Measurements from ENCODE around the gene FAM3A. TPM values are rescaled to one million over a fixed set of nuclear protein-coding genes. Genes with fewer than 3 reads are reported as not detected.

FAM3A gene
- total and polyA plus RNA-seq, 2 experiments from 2014 or later, result 41.1 to 68.0 TPM

DNA sequence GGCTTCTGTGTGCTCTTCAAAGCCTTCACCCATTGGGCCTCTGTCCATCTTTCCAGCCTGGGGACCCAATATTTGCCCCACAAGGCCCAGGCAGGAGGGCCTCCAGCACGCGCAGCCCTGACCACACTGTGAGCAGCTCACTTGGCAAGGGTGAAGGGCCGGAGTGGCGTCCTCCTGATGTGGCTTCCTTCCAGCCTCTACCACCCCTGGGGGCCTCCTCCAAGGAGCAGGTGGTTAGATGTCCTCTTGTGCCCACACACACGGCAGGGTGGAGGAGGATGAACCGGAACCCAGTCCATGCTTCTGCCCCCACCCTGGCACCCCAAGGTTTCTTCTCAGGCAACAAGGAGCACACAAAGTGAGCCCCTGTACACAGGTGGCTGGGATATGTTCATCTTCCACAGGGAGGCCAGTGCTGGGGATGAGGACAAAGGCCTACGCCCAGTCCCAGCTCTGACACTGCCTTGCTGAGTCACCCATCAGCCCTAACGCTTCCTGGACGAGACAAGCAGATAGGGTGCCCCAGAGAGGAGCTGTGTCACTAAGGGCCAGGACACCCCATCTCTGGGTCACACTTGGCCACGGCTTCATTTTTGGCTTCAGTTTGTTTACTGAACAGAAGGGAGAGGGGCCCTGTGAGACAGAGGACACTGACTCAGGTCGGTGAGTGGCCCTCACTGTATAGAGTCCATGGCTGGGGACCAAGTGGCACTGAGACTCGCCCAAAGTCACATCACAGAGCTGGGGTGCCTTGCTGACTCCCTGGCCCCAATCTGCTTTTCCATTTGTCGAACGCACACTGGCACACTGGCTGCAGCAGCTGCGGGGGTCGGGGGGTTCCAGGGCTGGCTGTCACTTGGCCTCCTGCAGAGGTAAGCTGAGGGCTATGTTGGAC lies 31.5 kb downstream of the FAM3A start:
- Histone ChIP-seq H3K79me2 (peaks cover 5% of the 10 kb centered on the region), H3K4me1 (ENCODE audit: insufficient read depth) (peaks cover 2% of the 10 kb centered on the region), H3K4me2 (no peak overlapping the region), H2AFZ (no peak overlapping the region), H4K20me1 (ENCODE audit: insufficient read depth, poor library complexity, severe bottlenecking) (no peaks in the 10 kb centered on the region), H3K9me2 (replicated peaks; ENCODE audit: insufficient read depth) (no peaks in the 10 kb centered on the region), H3K27me3 (no peaks in the 10 kb centered on the region), H3K36me3 (replicated peaks; ENCODE audit: insufficient read depth, low read depth) (no peaks in the 10 kb centered on the region), H3K4me3 (no peak overlapping the region), H3K9me3 (ENCODE audit: low read depth) (no peaks in the 10 kb centered on the region), H3K27ac (no peak overlapping the region)
- peak; percentile 40 for DNase-seq (ENCODE audit: low spot score)
- WGBS (ENCODE audit: low lambda C conversion rate, missing lambda C conversion rate), result 90% methylated on average over 16 of the region's 16 CpGs
- TF ChIP-seq EZH2phosphoT487 (IDR thresholded peaks at IDR 0.05; ENCODE audit: low read depth, severe bottlenecking, unreplicated experiment) (no peak), EZH2 (IDR thresholded peaks at IDR 0.05; ENCODE audit: borderline replicate concordance) (no peak)

DNA sequence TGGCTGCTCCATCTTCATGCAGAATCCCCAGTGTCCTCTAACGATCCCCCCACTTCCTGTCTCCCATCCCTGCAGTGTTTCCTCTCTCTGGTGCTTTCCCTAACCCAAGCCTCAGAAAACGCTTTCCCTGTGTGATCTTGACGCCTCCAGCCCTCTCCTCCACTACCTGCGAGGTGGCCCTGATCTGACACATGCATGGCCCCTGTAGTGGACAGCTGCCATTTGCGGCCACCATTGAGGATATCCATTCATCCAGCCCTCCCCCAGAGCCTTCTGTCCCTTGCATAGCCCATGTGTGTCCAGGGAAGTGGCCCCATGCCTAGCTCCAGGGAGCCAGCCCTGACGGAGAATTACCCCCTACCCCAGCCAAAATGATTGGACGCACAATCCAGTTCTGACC lies 32.7 kb downstream of the FAM3A start:
- Histone ChIP-seq H3K27ac (no peak overlapping the region), H4K20me1 (ENCODE audit: insufficient read depth, poor library complexity, severe bottlenecking) (no peaks in the 10 kb centered on the region), H3K4me2 (no peak overlapping the region), H3K36me3 (replicated peaks; ENCODE audit: insufficient read depth, low read depth) (no peaks in the 10 kb centered on the region), H3K9me3 (ENCODE audit: low read depth) (no peaks in the 10 kb centered on the region), H3K4me3 (no peak overlapping the region), H3K79me2 (peaks cover 3% of the 10 kb centered on the region), H3K27me3 (no peaks in the 10 kb centered on the region), H2AFZ (no peak overlapping the region), H3K9me2 (replicated peaks; ENCODE audit: insufficient read depth) (no peaks in the 10 kb centered on the region), H3K4me1 (ENCODE audit: insufficient read depth) (no peaks in the 10 kb centered on the region)
- no peak for DNase-seq (ENCODE audit: low spot score)
- no peak for TF ChIP-seq EZH2phosphoT487 (IDR thresholded peaks at IDR 0.05; ENCODE audit: low read depth, severe bottlenecking, unreplicated experiment)
- TF ChIP-seq CTCF (IDR thresholded peaks at IDR 0.05; ENCODE audit: poor library complexity), result no peak
- no peak for TF ChIP-seq EZH2 (IDR thresholded peaks at IDR 0.05; ENCODE audit: borderline replicate concordance)
- WGBS (ENCODE audit: low lambda C conversion rate, missing lambda C conversion rate), result 81% methylated on average over 7 of the region's 7 CpGs

DNA sequence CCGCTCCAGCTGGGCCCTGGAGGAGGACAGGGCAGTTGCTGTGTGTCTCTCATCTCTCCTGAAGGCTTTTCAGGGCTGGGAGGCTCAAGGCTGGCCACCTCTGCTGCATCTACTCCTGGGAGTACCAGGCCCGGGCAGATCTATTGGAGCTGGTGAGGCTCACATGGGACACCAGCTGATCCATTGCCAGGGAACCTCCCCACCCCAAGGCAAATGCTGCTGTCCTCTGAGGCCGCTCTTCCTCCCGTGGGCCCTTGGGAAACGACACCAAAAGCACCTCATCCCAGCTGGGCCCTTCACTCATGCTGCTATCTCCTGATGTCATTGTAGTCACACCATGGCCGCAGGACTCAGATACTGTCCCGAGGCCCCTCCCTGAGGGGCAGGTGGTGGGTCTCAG lies 33.2 kb downstream of the FAM3A start:
- Histone ChIP-seq H4K20me1 (ENCODE audit: insufficient read depth, poor library complexity, severe bottlenecking) (no peaks in the 10 kb centered on the region), H3K36me3 (replicated peaks; ENCODE audit: insufficient read depth, low read depth) (no peaks in the 10 kb centered on the region), H3K9me2 (replicated peaks; ENCODE audit: insufficient read depth) (no peaks in the 10 kb centered on the region), H3K27ac (no peak overlapping the region), H3K9me3 (ENCODE audit: low read depth) (no peaks in the 10 kb centered on the region), H3K4me3 (no peak overlapping the region), H3K4me1 (ENCODE audit: insufficient read depth) (no peaks in the 10 kb centered on the region), H3K4me2 (no peak overlapping the region), H3K79me2 (peaks cover 3% of the 10 kb centered on the region), H2AFZ (no peak overlapping the region), H3K27me3 (no peaks in the 10 kb centered on the region)
- 79% methylated on average over 7 of the region's 7 CpGs for WGBS (ENCODE audit: low lambda C conversion rate, missing lambda C conversion rate)
- TF ChIP-seq CTCF (IDR thresholded peaks at IDR 0.05; ENCODE audit: poor library complexity), result no peak
- DNase-seq (ENCODE audit: low spot score), result no peak

GRCh38 chrX:154481911-154482601 lies 34.0 kb downstream of the FAM3A start:
- no peak overlapping the region for H2AFZ ChIP-seq
- DNase-seq (ENCODE audit: low spot score), result no peak
- 78% methylated on average over 14 of the region's 14 CpGs for WGBS (ENCODE audit: low lambda C conversion rate, missing lambda C conversion rate)
- no peak overlapping the region for H3K4me3 ChIP-seq
- peaks cover 3% of the 10 kb centered on the region for H3K79me2 ChIP-seq
- no peaks in the 10 kb centered on the region for H3K27me3 ChIP-seq
- no peaks in the 10 kb centered on the region for H3K9me3 ChIP-seq (ENCODE audit: low read depth)
- TF ChIP-seq CTCF (IDR thresholded peaks at IDR 0.05; ENCODE audit: poor library complexity) (no peak), EZH2 (IDR thresholded peaks at IDR 0.05; ENCODE audit: borderline replicate concordance) (no peak), EZH2phosphoT487 (IDR thresholded peaks at IDR 0.05; ENCODE audit: low read depth, severe bottlenecking, unreplicated experiment) (no peak)
- H4K20me1 ChIP-seq (ENCODE audit: insufficient read depth, poor library complexity, severe bottlenecking), result no peaks in the 10 kb centered on the region
- no peaks in the 10 kb centered on the region for H3K4me1 ChIP-seq (ENCODE audit: insufficient read depth)
- H3K4me2 ChIP-seq, result no peak overlapping the region
- no peaks in the 10 kb centered on the region for H3K36me3 ChIP-seq (replicated peaks; ENCODE audit: insufficient read depth, low read depth)
- H3K9me2 ChIP-seq (replicated peaks; ENCODE audit: insufficient read depth), result no peaks in the 10 kb centered on the region
- no peak overlapping the region for H3K27ac ChIP-seq
